Measurements from ENCODE around the gene SMARCA2. TPM values are rescaled to one million over a fixed set of nuclear protein-coding genes. Genes with fewer than 3 reads are reported as not detected.

SMARCA2 gene
- total RNA-seq, 1 donor from 2014 or later = 99.2 TPM

GRCh38 chr9:2242831-2243330 lies 227.7 kb downstream of the SMARCA2 start:
- DNase-seq (ENCODE audit: low spot score) = peak; percentile 47
